Liver (tissue), 9 donors: Measurements from ENCODE around the gene TMEM150A. TPM values are rescaled to one million over a fixed set of nuclear protein-coding genes. Genes with fewer than 3 reads are reported as not detected.
A peak's percentile ranks its signal among the peaks of the same experiment; 100 is the strongest.

Experiments
- DNase-seq: peaks from one replicate; pipeline ENCODE4 v3.0.0-alpha.2; 2017; ENCODE audit warnings: low spot score
- H3K27ac ChIP-seq, 2 donors: one replicate each; pipeline ENCODE4 v1.7.0; 2013; ENCODE audit warnings: inconsistent platforms in 2 of 2, low read length in 2 of 2, control low read depth in 1 of 2, low read depth in 1 of 2, mild to moderate bottlenecking in 1 of 2
- H3K27me3 ChIP-seq, 4 donors: one replicate each; pipeline versions ENCODE4 v1.6.1 to v1.7.0; 2013; ENCODE audit warnings: low read length in 3 of 4, inconsistent platforms in 1 of 4, mild to moderate bottlenecking in 1 of 4, moderate library complexity in 1 of 4; ENCODE audit not compliant: control insufficient read depth in 4 of 4, insufficient read depth in 4 of 4
- H3K36me3 ChIP-seq, 4 donors: one replicate each; pipeline versions ENCODE4 v1.6.1 to v1.7.0; 2013; ENCODE audit warnings: low read length in 3 of 4, mild to moderate bottlenecking in 3 of 4, low read depth in 1 of 4, moderate library complexity in 1 of 4; ENCODE audit not compliant: control insufficient read depth in 4 of 4, insufficient read depth in 3 of 4
- H3K4me1 ChIP-seq, 4 donors: one replicate each; pipeline versions ENCODE4 v1.6.1 to v1.7.0; 2013; ENCODE audit warnings: low read length in 3 of 4, mild to moderate bottlenecking in 3 of 4, moderate library complexity in 1 of 4; ENCODE audit not compliant: control insufficient read depth in 4 of 4, insufficient read depth in 4 of 4
- H3K4me3 ChIP-seq, 3 donors: one replicate each; pipeline versions ENCODE4 v1.6.1 to v1.7.0; 2013; ENCODE audit warnings: low read length in 3 of 3, control low read depth in 1 of 3, low read depth in 1 of 3, mild to moderate bottlenecking in 1 of 3
- H3K9ac ChIP-seq, 2 donors: one replicate each; pipeline ENCODE4 v1.7.0; 2013; ENCODE audit warnings: low read length in 2 of 2, mild to moderate bottlenecking in 2 of 2, moderate library complexity in 2 of 2, control low read depth in 1 of 2, low read depth in 1 of 2
- H3K9me3 ChIP-seq, 4 donors: one replicate each; pipeline versions ENCODE4 v1.6.1 to v1.7.0; 2013; ENCODE audit warnings: low read length in 3 of 4; ENCODE audit not compliant: control insufficient read depth in 4 of 4
- ATF3 ChIP-seq: IDR thresholded peaks from 2 replicates; pipeline ENCODE4 v1.6.1; 2016; ENCODE audit warnings: antibody characterized with exemption
- CTCF ChIP-seq: fragments of 150-350 bp; IDR thresholded peaks from 2 replicates; pipeline ENCODE4 v1.5.1; 2017; ENCODE audit warnings: improper control_type of control experiment, low read depth, low read length; ENCODE audit not compliant: missing input control
- EGR1 ChIP-seq, 2 donors: IDR thresholded peaks; 2 replicates each; pipeline ENCODE4 v1.6.1; 2016 to 2018; ENCODE audit warnings: antibody characterized with exemption in 2 of 2, low read depth in 2 of 2
- FOXA1 ChIP-seq: IDR thresholded peaks from 2 replicates; pipeline ENCODE4 v1.6.1; 2016; ENCODE audit warnings: antibody characterized with exemption
- FOXA2 ChIP-seq: IDR thresholded peaks from 2 replicates; pipeline ENCODE4 v1.6.1; 2016; ENCODE audit warnings: antibody characterized with exemption
- GABPA ChIP-seq, 2 donors: IDR thresholded peaks in 1 of 2; conservative IDR thresholded peaks in 1 of 2; 2 replicates each; pipeline ENCODE4 v1.6.1; 2016; ENCODE audit warnings: antibody characterized with exemption in 2 of 2, mild to moderate bottlenecking in 1 of 2, moderate library complexity in 1 of 2
- HNF4A ChIP-seq, 2 donors: conservative IDR thresholded peaks; 2 replicates each; pipeline ENCODE4 v1.6.1; 2016; ENCODE audit warnings: antibody characterized with exemption in 2 of 2, mild to moderate bottlenecking in 2 of 2
- HNF4G ChIP-seq: IDR thresholded peaks from 2 replicates; pipeline ENCODE4 v1.6.1; 2016; ENCODE audit warnings: antibody characterized with exemption
- JUND ChIP-seq, 2 donors: IDR thresholded peaks; 2 replicates each; pipeline ENCODE4 v1.6.1; 2016; ENCODE audit warnings: antibody characterized with exemption in 2 of 2
- MAX ChIP-seq: IDR thresholded peaks from 2 replicates; pipeline ENCODE4 v1.6.1; 2016; ENCODE audit warnings: antibody characterized with exemption
- NR2F2 ChIP-seq: IDR thresholded peaks from 2 replicates; pipeline ENCODE4 v1.6.1; 2016; ENCODE audit warnings: antibody characterized with exemption
- RAD21 ChIP-seq, 2 donors: IDR thresholded peaks; 2 replicates each; pipeline ENCODE4 v1.6.1; 2016; ENCODE audit warnings: antibody characterized with exemption in 2 of 2, mild to moderate bottlenecking in 2 of 2
- REST ChIP-seq: IDR thresholded peaks from 2 replicates; pipeline ENCODE4 v1.6.1; 2016; ENCODE audit warnings: antibody characterized with exemption, mild to moderate bottlenecking
- RXRA ChIP-seq, 2 donors: IDR thresholded peaks; 2 replicates each; pipeline ENCODE4 v1.6.1; 2017 to 2018; ENCODE audit warnings: antibody characterized with exemption in 2 of 2, mild to moderate bottlenecking in 1 of 2
- SP1 ChIP-seq: IDR thresholded peaks from 2 replicates; pipeline ENCODE4 v1.6.1; 2018; ENCODE audit warnings: antibody characterized with exemption, mild to moderate bottlenecking
- TAF1 ChIP-seq: conservative IDR thresholded peaks from 2 replicates; pipeline ENCODE4 v1.6.1; 2016; ENCODE audit warnings: antibody characterized with exemption, mild to moderate bottlenecking
- YY1 ChIP-seq: IDR thresholded peaks from 2 replicates; pipeline ENCODE4 v1.6.1; 2016; ENCODE audit warnings: antibody characterized with exemption, mild to moderate bottlenecking
- WGBS: extraction: QIAGEN DNeasy Blood & Tissue Kit; methylation state at CpG from one replicate; pipeline ENCODE4 v1.1.7; 2013; 5-methylcytosine and 5-hydroxymethylcytosine counted together
- polyA plus RNA-seq, 2 donors: library from polyadenylated mRNA; stranded (reverse) in 1 of 2; unstranded in 1 of 2; fragments of 200-250 nt in 1 of 2; fragments of >200 nt in 1 of 2; fragmentation: Nextera tagmentation in 1 of 2; extraction: Ambion mirVana in 1 of 2; gene quantifications; one replicate each; pipeline versions ENCODE4 v1.2.1 to v1.2.3, GENCODE V29; 2013 to 2015
- total RNA-seq, 2 donors: library from RNA; depleted of rRNA; stranded (reverse); fragments of >200 nt; gene quantifications; one replicate each; pipeline ENCODE4 v1.2.3, GENCODE V29; 2014
- donor health status: healthy.
- donor health status: healthy.
- donor health status: healthy.
- donor health status: healthy.
- donor health status: healthy.

TMEM150A gene
- total and polyA plus RNA-seq, 4 donors, result 13.1 to 32.5 (median 24.6) TPM

GRCh38 chr2:85588645-85589044 is 13.9 kb downstream of the TMEM150A start:
- 82% methylated on average over 4 of the region's 4 CpGs for WGBS

GRCh38 chr2:85588236-85588635 is 14.3 kb downstream of the TMEM150A start:
- Histone ChIP-seq H3K4me3 (no peak overlapping the region), H3K9ac (no peak overlapping the region), H3K27ac (peak overlapping the region; percentile 32 to 74), H3K27me3 (no peaks in the 10 kb centered on the region), H3K36me3 (no peaks in the 10 kb centered on the region), H3K9me3 (no peaks in the 10 kb centered on the region), H3K4me1 (peaks cover 12 to 47% (median 32%) of the 10 kb centered on the region in 4 donors)
- no peak for DNase-seq
- 69% methylated on average over 4 of the region's 4 CpGs for WGBS
- TF ChIP-seq MAX (no peak), FOXA1 (no peak), FOXA2 (no peak), TAF1 (no peak), JUND (IDR thresholded peaks at IDR 0.05) (no peak), SP1 (no peak), REST (no peak), ATF3 (no peak), YY1 (no peak), GABPA (IDR thresholded peaks at IDR 0.05 in 1 of 2, conservative IDR thresholded peaks at IDR 0.05 in 1 of 2) (no peak), HNF4A (conservative IDR thresholded peaks at IDR 0.05) (no peak), RAD21 (IDR thresholded peaks at IDR 0.05) (no peak), RXRA (IDR thresholded peaks at IDR 0.05) (no peak), NR2F2 (no peak), CTCF (no peak), HNF4G (no peak), EGR1 (IDR thresholded peaks at IDR 0.05; ENCODE audit: low read depth in 2 of 2) (no peak)

More at GRCh38 chr2:85588645-85589044, 13.9 kb downstream of the TMEM150A start:
- H3K9me3 ChIP-seq, result no peaks in the 10 kb centered on the region
- peaks cover 12 to 43% (median 30%) of the 10 kb centered on the region in 4 donors for H3K4me1 ChIP-seq
- H3K9ac ChIP-seq, result no peak overlapping the region
- TF ChIP-seq JUND (IDR thresholded peaks at IDR 0.05) (no peak), FOXA1 (no peak), EGR1 (IDR thresholded peaks at IDR 0.05; ENCODE audit: low read depth in 2 of 2) (no peak), FOXA2 (no peak)
- no peaks in the 10 kb centered on the region for H3K27me3 ChIP-seq
- no peaks in the 10 kb centered on the region for H3K36me3 ChIP-seq
- peak overlapping the region; percentile 32 to 74 for H3K27ac ChIP-seq
- DNase-seq, result no peak
- H3K4me3 ChIP-seq, result no peak overlapping the region
